Activated effector memory CD4-positive, alpha-beta T cell treated with Interleukin-2 at 50 U/mL for 16 hours (primary cell): Measurements from ENCODE around the gene FOXD1.
A peak's percentile ranks its signal among the peaks of the same experiment; 100 is the strongest.
"Not testable (repeated sequence)": the region's sequence is repeated elsewhere in the genome, so short reads cannot be mapped to it uniquely, and the experiment has no call there.

ENCODE experiments used
- DNase-seq: peaks from one replicate; pipeline ENCODE4 v3.0.0-alpha.2; 2020

Gene FOXD1

GRCh38 chr5:73448463-73449136 is at the start of gene FOXD1:
FOXD1 (minus strand) TSS chr5:73448777; CDS start chr5:73448362, 415 bp downstream.
- DNase-seq = peak; percentile 12

GRCh38 chr5:73497497-73498056 is 49.0 kb upstream of the FOXD1 start:
- DNase-seq = no peak

- DNase-seq = no peak
These were observed 48.4 kb upstream of the FOXD1 start for GRCh38 chr5:73496984-73497457.

GRCh38 chr5:73495772-73496335 is 47.3 kb upstream of the FOXD1 start:
- DNase-seq = no peak

- DNase-seq = no peak
These were observed 46.1 kb upstream of the FOXD1 start for GRCh38 chr5:73494721-73495120.

- DNase-seq = no peak
These were observed 44.8 kb upstream of the FOXD1 start for GRCh38 chr5:73493421-73493820.

GRCh38 chr5:73491155-73491554 is 42.6 kb upstream of the FOXD1 start:
- DNase-seq = no peak

- no peak for DNase-seq
These were observed 41.5 kb upstream of the FOXD1 start for GRCh38 chr5:73490088-73490487.

GRCh38 chr5:73488806-73489205 is 40.2 kb upstream of the FOXD1 start:
- no peak for DNase-seq

GRCh38 chr5:73487815-73488214 is 39.2 kb upstream of the FOXD1 start:
- no peak for DNase-seq

- DNase-seq = not testable (repeated sequence)
These were observed 38.7 kb upstream of the FOXD1 start for GRCh38 chr5:73487257-73487656.

GRCh38 chr5:73486119-73486899 is 37.7 kb upstream of the FOXD1 start:
- no peak for DNase-seq

- no peak for DNase-seq
These were observed 37.1 kb upstream of the FOXD1 start for GRCh38 chr5:73485715-73486114.

GRCh38 chr5:73484511-73484910 is 35.9 kb upstream of the FOXD1 start:
- DNase-seq = no peak

- DNase-seq = no peak
These were observed 35.1 kb upstream of the FOXD1 start for GRCh38 chr5:73483676-73484075.

- no peak for DNase-seq
These were observed 34.0 kb upstream of the FOXD1 start for GRCh38 chr5:73482383-73483136.

GRCh38 chr5:73480500-73480899 is 31.9 kb upstream of the FOXD1 start:
- DNase-seq = no peak

GRCh38 chr5:73472116-73472515 is 23.5 kb upstream of the FOXD1 start:
- DNase-seq = no peak

GRCh38 chr5:73471654-73472053 is 23.1 kb upstream of the FOXD1 start:
- DNase-seq = no peak

GRCh38 chr5:73469878-73470277 is 21.3 kb upstream of the FOXD1 start:
- DNase-seq = no peak

- DNase-seq = not testable (repeated sequence)
These were observed 20.1 kb upstream of the FOXD1 start for GRCh38 chr5:73468638-73469037.

- DNase-seq = no peak
These were observed 15.6 kb upstream of the FOXD1 start for GRCh38 chr5:73464016-73464745.
